Liver (tissue), 3 donors: Measurements from ENCODE around the gene MESP1.

Experiments
- RAD21 ChIP-seq, 2 donors: IDR thresholded peaks; 2 replicates each; pipeline ENCODE4 v1.6.1; 2016; ENCODE audit warnings: antibody characterized with exemption in 2 of 2, mild to moderate bottlenecking in 2 of 2
- SP1 ChIP-seq: IDR thresholded peaks from 2 replicates; pipeline ENCODE4 v1.6.1; 2018; ENCODE audit warnings: antibody characterized with exemption, mild to moderate bottlenecking
- TAF1 ChIP-seq: conservative IDR thresholded peaks from 2 replicates; pipeline ENCODE4 v1.6.1; 2016; ENCODE audit warnings: antibody characterized with exemption, mild to moderate bottlenecking
- YY1 ChIP-seq: IDR thresholded peaks from 2 replicates; pipeline ENCODE4 v1.6.1; 2016; ENCODE audit warnings: antibody characterized with exemption, mild to moderate bottlenecking
- TF ChIP-seq, protein P1 (sequence below): fragments of 150-350 bp; IDR thresholded peaks from 2 replicates; pipeline ENCODE4 v1.5.1; 2017; ENCODE audit warnings: improper control_type of control experiment, low read depth, low read length; ENCODE audit not compliant: missing input control
- TF ChIP-seq, protein P2 (sequence below): IDR thresholded peaks from 2 replicates; pipeline ENCODE4 v1.6.1; 2016; ENCODE audit warnings: antibody characterized with exemption, mild to moderate bottlenecking
- TF ChIP-seq, protein P3 (sequence below): IDR thresholded peaks from 2 replicates; pipeline ENCODE4 v1.6.1; 2016; ENCODE audit warnings: antibody characterized with exemption
- TF ChIP-seq, protein P4 (sequence below): IDR thresholded peaks from 2 replicates; pipeline ENCODE4 v1.6.1; 2016; ENCODE audit warnings: antibody characterized with exemption
- TF ChIP-seq, protein P5 (sequence below): IDR thresholded peaks from 2 replicates; pipeline ENCODE4 v1.6.1; 2016; ENCODE audit warnings: antibody characterized with exemption
- donor health status: healthy.
- donor health status: healthy.

DNA sequence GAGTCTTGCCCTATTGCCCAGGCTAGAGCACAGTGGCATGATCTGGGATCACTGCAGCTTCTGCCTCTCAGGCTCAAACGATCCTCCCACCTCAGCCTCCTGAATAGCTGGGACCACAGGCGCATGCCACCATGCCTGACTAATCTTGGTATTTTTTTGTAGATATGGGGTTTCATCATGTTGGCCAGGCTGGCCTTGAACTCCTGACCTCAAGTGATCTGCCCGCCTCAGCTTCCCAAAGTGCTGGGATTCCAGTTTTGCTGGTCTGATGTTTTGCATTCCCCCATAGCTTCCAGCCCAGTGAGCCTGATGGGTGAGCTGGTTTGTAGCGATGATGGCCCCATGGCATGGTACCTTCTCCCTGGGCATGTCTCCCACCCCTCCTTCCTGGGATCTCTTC lies 4.7 kb upstream of the MESP1 start:
- no peak for TF ChIP-seq TAF1
- TF ChIP-seq, protein P1, sequence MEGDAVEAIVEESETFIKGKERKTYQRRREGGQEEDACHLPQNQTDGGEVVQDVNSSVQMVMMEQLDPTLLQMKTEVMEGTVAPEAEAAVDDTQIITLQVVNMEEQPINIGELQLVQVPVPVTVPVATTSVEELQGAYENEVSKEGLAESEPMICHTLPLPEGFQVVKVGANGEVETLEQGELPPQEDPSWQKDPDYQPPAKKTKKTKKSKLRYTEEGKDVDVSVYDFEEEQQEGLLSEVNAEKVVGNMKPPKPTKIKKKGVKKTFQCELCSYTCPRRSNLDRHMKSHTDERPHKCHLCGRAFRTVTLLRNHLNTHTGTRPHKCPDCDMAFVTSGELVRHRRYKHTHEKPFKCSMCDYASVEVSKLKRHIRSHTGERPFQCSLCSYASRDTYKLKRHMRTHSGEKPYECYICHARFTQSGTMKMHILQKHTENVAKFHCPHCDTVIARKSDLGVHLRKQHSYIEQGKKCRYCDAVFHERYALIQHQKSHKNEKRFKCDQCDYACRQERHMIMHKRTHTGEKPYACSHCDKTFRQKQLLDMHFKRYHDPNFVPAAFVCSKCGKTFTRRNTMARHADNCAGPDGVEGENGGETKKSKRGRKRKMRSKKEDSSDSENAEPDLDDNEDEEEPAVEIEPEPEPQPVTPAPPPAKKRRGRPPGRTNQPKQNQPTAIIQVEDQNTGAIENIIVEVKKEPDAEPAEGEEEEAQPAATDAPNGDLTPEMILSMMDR, result no peak
- no peak for TF ChIP-seq YY1
- TF ChIP-seq, protein P2, sequence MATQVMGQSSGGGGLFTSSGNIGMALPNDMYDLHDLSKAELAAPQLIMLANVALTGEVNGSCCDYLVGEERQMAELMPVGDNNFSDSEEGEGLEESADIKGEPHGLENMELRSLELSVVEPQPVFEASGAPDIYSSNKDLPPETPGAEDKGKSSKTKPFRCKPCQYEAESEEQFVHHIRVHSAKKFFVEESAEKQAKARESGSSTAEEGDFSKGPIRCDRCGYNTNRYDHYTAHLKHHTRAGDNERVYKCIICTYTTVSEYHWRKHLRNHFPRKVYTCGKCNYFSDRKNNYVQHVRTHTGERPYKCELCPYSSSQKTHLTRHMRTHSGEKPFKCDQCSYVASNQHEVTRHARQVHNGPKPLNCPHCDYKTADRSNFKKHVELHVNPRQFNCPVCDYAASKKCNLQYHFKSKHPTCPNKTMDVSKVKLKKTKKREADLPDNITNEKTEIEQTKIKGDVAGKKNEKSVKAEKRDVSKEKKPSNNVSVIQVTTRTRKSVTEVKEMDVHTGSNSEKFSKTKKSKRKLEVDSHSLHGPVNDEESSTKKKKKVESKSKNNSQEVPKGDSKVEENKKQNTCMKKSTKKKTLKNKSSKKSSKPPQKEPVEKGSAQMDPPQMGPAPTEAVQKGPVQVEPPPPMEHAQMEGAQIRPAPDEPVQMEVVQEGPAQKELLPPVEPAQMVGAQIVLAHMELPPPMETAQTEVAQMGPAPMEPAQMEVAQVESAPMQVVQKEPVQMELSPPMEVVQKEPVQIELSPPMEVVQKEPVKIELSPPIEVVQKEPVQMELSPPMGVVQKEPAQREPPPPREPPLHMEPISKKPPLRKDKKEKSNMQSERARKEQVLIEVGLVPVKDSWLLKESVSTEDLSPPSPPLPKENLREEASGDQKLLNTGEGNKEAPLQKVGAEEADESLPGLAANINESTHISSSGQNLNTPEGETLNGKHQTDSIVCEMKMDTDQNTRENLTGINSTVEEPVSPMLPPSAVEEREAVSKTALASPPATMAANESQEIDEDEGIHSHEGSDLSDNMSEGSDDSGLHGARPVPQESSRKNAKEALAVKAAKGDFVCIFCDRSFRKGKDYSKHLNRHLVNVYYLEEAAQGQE, result no peak
- TF ChIP-seq, protein P3, sequence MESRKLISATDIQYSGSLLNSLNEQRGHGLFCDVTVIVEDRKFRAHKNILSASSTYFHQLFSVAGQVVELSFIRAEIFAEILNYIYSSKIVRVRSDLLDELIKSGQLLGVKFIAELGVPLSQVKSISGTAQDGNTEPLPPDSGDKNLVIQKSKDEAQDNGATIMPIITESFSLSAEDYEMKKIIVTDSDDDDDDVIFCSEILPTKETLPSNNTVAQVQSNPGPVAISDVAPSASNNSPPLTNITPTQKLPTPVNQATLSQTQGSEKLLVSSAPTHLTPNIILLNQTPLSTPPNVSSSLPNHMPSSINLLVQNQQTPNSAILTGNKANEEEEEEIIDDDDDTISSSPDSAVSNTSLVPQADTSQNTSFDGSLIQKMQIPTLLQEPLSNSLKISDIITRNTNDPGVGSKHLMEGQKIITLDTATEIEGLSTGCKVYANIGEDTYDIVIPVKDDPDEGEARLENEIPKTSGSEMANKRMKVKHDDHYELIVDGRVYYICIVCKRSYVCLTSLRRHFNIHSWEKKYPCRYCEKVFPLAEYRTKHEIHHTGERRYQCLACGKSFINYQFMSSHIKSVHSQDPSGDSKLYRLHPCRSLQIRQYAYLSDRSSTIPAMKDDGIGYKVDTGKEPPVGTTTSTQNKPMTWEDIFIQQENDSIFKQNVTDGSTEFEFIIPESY, result no peak
- no peak for TF ChIP-seq SP1
- TF ChIP-seq RAD21 (IDR thresholded peaks at IDR 0.05), result no peak
- TF ChIP-seq, protein P4, sequence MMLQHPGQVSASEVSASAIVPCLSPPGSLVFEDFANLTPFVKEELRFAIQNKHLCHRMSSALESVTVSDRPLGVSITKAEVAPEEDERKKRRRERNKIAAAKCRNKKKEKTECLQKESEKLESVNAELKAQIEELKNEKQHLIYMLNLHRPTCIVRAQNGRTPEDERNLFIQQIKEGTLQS, result no peak
- TF ChIP-seq, protein P5, sequence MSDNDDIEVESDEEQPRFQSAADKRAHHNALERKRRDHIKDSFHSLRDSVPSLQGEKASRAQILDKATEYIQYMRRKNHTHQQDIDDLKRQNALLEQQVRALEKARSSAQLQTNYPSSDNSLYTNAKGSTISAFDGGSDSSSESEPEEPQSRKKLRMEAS, result no peak
